AML-193 (cell line): ENCODE measurements around the gene DDC.
"Not testable (repeated sequence)": the region's sequence is repeated elsewhere in the genome, so short reads cannot be mapped to it uniquely, and the experiment has no call there.

Experiments used
- DNase-seq, 2 experiments: peaks; one replicate each; lab custom pipeline; 2025; lab: John Stamatoyannopoulos, UW

The DDC gene

DNA sequence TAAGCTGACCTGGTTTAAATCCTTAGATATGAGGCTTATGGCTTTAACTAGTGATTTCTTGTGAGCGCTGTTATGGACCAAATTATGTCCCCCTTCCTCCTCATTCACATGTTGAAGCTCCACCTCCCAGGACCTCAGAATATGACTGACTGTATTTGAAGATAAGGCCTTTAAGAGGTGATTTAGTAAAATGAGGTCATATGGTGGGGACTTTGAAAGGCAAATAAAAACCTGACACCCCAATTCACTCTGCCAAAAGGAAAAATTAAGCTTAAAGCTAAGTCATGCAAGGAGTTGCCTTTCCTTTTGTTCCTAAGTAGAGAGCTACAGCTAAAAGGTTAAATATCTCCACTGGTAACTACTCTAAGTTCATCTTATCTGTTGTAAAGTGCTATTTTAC lies 78.7 kb downstream of the DDC start:
- DNase-seq: no peak

DNA sequence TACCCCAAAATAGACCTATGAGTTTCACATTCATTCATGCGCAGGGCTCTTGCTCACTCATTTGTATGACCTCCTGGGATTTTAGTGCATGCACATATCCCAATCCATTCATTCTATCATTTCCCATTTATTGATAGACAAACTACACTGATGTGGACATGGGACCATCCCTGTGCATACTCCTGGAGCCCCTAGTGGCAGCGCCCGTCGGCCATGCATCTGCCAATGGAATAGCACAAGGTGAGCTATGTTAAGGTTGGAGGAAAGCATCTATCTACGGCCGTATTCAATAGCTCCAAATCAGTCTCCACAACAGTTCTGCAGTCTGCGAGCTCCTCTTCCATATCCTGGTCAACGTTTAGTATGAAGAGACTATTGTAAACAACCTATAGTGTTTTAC lies 83.3 kb downstream of the DDC start:
- no peak for DNase-seq

DNA sequence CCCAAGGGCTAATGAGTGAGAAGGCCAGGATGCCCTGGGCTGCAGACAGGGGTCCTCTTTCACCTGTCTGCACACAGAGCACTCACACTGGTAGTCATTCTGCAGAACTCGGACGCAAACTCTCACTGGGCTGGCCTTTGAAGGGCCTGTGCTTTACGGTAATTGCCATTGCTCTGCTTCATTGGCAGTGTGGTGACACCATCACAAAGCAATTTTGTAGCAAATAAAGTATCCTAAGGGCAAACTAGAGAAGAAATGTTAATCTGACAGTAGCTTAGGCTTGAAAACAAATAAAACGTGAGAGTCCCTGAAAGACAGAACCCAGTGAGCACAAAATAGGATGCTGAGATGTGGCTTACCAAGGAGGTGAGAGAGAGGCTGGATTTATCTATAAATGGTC lies 84.4 kb downstream of the DDC start:
- no peak for DNase-seq

DNA sequence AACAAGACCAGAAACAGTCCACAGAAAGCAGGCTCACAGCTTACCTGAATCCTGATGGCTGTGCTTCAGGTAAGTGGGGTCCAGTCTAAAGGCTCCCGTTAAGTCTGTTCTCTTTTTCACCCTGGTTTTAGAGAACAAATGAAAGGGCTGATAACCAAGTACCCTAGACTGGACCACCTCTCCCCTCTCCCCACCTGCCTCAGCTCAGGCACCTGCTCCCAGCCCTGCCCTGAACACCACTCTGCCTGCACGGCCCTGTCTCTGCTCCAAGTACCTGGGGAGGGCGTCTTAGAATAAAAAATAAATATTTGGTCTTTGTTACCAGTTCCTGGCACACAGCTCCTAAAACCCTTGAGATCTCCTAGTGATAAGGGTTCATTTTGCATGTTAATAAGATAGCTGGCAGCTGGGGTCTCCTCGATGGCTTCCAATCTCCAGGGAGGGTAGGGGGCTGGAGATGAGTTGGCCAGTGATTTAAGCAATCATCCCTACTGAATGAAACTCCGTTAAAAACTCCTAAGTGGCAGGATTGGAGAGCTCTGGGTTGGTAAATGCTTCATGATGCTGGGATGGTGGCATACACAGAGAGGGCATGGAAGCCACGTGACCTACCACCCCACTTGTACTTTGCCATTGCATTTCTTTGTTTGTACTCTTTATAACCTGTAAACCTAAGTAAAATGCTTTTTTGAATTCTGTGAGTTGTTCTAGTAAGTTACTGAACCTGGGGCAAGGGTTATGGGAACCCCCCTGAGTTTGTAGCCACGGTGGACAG lies 85.3 kb downstream of the DDC start:
- no peak for DNase-seq

DNA sequence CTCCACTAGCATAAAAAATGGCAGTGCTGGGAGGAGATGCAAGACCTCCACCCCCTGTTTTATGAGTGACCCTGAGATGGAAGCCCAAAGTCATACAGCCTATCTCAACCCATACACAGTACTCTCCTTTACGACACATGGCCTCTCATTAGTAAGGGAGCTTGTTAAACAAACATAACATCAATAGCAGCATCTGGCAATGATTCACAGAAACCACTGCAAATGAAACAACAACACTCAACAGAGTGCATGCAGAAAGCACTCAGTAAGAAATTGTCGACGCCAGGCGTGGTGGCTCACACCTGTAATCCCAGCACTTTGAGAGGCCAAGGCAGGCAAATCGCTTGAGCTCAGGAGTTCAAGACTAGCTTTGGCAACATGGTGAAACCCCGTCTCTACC lies 87.6 kb downstream of the DDC start:
- DNase-seq: no peak

DNA sequence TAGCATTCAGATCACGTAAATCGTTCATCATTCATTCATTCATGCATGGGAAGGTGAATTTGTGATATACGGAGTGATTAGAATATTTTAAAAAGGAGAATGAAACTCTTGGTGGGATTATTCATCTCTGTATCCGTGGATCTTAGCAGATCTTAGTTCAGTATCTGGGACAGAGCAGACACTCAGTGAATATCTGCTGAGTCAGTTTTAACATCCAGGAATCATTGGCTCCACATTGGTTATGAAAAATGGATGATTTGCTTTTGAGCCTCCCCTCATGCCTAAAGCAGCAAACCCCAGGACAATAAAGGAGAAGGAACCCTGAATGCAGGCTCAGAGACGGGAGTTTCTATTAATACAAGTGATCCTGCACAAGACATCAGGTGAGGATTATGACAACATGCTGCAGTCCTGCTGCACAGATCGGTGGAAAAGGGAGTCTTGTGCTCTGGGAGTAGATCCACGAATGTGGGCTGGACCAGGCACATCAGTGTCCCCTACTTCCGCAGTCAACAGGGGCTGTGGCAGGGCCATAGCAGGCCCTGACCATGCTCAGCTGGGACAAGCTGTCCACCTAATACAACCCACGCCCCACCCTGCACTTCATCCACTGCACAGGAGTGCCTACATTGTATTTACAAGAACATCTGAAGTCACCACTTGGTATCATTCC lies 88.1 kb downstream of the DDC start:
- no peak for DNase-seq

DNA sequence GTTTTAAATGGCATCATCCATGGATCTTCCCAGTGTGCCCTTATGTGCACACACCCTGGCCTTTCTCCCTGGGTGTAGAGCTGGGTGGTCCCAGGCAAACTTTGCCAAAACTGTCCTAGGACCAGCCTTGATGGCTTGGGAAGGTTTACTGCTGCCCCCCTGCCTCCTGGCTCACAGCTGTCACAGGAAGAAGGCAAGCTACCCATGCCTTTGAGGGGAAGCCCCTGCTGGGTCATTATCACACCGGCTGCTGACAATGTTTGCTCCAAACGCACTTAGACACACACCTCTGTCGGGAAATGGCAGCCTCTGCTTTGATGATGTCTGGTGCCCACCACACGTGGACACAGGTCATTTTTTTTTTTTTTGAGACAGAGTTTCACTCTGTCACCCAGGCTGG lies 89.9 kb downstream of the DDC start:
- DNase-seq: no peak

DNA sequence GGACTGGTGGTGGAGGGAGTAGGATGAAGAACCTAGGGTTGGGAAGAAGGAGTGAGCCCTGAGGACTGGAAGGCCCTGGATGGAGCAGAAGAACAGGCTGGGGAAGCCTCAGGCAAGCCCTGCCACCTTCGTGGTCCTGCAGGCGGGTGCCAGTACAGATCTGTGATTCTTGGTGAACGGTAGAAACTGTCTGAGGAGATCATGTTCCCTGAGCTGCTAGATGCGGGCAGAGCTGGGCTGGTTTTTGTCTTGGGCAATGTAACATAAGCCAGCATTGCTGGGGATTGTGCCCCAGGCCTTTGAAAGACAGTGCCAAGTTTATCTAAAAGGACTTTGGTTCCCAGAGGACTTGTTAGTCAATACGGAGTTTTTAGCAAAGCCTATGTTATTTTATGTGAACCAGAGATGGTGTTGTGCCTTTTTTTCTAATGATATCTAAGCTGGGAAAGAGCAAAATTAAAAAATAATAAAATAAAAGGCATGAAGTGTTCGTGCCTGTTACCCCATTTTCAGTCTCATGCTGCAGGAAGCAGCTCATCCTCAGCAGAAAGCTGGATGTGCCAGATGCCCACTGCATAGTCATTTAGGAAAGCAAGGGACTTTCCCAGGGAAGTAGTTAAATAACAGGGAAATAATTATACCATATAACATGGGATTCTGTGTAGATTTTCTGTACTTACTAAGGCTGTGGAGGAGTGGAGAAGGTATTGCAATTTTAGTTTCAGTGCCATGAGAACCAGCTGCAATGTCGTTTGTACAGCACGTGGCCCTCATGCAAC lies 90.6 kb downstream of the DDC start:
- DNase-seq: no peak

DNA sequence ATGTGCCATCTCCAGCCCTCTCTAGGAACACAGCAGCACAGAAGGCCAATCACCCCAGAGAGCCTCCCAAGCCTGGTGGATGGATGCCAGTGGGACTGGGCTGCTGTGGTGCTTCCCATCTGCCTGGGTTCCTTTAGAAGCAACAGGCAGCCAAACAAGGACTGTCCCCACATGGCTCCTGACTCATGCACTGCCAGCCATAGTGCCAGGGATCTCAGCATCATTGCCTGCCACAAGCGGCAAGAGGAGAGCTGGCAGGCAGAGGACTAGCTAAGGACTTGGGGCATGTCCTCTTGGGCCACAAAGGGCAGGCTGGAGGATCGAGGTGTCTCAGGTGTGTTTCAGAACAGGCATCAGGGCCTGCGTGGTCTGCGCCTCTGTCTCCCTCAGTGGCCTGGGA lies 91.7 kb downstream of the DDC start:
- no peak for DNase-seq

DNA sequence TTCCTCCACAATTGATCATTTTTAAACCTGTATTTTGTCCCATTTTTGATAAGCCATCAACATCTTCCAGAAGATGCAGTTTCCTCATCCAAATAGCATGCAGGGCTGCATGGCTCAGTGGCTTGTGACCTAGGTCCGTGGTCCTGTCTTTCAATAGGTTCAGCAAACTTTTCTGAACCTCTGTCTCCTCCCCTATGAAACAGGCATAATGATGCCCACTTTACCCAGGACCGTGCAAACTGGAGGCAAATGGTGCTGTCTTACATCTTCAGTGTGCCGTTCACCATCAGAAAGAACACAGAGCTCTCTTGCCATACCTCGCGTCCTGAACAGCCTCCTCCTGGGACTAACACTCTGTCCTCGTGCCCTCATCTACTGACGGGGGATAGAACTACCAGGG lies 92.8 kb downstream of the DDC start:
- DNase-seq: no peak

DNA sequence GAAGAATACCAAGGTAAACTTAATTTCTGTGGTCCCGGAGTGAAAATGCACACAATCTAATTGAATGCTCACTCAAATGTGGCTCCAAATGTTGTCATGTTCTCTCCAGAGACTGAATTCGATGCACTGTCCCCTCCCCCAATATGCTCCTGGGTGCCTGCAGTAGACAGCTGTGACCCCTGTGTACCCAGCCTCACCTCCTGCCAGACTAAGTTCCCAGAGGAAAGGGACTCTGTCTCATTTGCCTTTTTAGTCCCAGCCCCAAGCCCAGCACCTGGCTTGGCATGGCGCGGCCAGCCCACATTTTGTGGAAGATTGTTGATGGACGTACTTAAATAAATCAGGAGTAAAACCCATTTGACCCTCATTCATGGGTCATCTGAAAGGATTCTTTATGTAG lies 93.2 kb downstream of the DDC start:
- no peak for DNase-seq

DNA sequence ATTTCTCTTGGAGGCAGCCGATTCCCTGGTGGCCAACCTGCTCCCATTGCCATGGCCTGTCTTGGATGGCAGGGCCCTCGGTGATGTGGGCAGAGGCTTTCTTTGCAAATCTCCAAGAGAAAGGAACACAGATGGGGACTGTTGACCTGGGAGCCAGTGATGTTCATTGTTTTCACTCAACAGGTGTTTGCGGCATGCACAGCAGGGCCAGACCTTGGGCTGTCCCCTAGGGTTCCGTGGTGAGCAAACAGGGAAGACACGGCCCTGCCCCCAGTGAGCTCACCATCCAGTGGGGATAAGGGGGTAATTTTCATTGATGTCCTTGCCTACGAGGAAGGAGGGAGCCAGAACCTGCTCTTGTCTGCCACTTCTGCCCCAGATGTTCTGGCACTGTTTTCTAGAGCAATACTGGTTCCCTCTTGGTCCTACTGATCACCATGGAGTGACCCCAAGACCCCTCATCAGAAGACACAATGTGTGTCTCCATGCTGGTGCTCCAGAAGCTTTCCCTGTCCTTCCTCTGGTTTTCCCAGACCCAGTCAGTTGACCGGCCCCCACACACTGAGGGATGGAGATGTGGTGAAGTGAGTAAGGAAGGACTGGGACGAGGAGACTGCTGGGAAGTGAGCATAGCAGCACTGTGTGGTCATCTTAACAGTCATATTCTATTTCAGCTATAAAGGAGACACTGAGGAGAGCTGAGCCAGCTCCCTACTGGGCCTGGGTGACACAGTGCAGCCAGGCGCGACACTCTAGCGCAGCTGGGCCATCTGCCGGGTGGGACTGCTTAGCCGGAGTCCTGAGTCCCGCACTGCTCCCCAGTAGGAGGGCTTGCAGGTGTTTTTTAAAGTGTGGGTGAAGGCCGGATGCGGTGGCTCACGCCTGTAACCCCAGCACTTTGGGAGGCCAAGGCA lies 94.7 kb downstream of the DDC start:
- no peak for DNase-seq

DNA sequence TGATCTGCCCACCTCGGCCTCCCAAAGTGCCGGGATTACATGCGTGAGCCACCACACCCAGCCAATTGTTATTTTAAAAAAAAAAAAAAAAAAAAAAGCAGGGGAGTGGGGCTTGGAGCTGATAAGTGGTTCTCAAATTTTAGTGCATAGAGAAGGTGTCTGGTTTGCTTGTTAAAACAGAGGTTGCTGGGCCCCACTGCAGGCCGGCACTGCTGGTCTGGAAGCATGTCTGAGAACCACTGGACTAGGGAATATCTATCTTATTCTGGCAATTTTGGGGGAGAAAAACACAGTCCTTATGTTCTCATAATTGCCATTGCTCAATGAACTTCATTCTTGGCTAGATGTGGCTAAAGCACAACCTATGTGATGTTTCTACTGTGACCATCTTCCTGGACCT lies 96.0 kb downstream of the DDC start:
- no peak for DNase-seq

DNA sequence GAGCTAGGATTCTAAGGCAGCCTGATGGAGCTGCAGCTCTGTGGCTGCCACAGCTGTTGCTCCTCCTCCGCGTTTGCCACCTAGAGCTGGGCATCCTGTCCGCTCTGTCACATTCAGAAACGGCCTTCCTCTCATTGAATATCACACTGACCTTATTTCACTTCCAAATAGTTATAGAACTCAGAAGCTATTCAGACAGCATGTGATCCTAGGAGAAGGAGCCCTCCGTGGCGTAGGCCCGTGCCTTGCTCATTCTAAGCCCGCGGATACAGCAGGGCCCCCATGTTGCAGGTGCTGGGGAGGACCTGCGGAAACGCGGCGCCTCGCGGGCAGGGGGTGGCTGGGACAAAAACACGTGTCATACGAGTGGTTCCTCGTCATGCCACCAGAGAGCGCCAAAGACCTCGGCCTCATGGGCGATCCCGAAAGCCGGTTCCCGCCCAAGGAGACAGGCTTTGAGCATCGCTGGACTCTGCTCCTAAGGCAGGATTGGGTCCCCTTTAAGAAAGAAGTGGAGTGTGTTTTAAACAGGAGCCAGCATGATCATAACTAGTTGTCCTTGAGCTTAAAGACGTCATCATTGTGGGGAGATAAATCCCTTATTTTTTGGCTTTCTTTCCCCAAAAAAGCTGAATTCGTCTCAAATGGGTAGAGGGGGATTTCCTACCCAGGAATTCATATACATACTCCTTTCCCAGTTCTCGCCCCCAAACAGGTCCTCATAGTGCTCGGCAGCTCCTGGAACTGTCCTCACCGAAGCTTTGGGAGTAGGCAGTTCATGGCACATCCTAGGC lies 97.2 kb downstream of the DDC start:
- peak; percentile 54 to 56 for DNase-seq

DNA sequence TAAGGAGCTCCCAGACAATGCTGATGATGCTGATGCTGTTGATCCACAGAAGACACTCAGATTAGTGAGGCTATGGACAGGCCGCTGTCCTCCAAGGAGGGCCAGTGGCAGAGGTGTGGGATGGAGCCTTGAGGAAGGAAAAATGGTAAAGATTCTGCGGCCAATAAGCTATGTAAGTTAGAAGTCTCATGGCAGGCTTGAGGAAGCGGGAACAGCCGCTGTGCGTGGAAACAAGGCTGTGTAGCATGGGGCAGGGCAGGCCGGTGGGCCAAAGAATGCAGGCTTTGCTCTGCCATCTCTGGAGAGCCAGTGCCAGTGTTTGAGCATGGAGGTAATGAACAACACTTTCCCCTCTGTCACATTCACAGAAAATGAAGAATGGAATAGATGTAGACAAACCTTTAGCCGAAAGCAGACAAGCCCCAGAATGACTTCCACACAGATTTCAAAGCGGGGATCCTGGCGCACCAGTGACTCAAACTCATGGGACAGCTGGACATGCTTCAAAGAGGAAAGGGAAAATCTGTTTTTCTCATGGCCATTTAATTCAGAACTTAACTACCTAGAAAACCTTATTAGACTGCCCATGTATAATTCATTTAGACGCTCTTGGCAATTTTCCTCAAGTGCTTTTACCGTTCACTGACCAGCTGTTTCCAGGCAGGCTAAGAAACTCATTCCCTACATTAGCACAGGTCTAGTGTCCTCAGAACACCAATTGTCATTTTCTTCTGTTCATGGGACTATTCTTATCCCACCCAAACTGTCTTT lies 98.2 kb downstream of the DDC start:
- no peak for DNase-seq

DNA sequence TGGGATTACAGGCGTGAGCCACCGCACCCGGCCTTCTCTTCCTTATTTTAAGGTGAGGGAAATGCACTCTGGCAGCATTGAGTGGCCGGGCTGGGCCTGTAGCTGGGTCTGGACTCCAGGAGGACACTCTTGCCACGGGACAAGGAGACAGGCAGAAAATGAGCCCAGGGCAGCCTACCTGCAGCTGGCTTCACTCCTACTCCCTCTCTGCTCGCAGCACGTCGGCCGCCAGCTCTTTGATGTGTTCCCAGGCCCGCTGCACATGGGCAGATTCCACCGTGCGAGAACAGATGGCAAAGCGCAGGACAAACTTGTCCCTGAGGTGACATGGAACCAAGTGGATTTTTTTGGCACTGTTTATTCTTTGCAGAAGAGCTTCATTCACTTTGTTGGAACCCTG lies 102.2 kb downstream of the DDC start:
- no peak for DNase-seq

DNA sequence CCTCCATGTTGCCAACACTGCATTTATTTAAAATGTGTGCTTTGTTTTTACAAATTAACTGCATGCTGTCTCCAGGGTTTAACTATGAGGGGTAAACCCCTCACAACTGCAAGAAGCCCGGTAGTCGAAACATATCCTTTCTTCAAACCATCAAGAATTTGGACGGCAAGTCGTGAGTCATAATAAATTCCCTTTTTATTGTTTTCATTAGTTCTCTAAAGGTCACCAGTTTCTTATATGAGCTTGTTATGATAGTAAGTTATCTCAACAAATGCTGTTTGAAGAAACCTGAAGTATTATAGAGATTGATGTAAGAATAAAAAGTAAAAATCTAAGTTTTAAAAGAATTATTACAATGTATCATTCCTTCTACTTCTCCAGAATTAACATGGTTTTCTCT lies 102.8 kb downstream of the DDC start:
- DNase-seq: no peak

DNA sequence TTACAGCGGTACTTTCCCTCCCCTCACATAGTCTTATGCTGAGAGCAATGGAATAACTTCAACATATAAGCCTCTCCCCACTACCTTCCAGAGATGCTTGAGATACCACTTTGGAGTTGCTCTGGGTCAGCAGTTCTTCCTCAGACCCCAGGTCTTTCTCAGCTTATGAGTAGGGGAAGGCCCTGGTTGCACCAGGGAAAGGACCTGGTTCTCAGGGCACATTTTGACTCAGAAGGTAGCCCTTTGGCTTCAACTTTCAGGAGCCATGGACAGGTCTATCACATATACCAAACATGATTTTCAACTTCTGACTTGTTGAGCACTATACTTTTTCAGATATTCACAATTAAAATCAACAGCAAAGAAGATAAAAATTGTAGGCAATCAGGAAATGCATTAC lies 103.5 kb downstream of the DDC start:
- no peak for DNase-seq

DNA sequence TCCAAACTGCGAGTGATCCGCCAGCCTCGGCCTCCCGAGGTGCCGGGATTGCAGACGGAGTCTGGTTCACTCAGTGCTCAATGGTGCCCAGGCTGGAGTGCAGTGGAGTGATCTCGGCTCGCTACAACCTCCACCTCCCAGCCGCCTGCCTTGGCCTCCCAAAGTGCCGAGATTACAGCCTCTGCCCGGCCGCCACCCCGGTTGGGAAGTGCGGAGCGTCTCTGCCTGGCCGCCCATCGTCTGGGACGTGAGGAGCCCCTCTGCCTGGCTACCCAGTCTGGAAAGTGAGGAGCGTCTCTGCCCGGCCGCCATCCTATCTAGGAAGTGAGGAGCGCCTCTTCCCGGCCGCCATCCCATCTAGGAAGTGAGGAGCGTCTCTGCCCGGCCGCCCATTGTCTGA lies 106.0 kb downstream of the DDC start:
- DNase-seq: not testable (repeated sequence)

DNA sequence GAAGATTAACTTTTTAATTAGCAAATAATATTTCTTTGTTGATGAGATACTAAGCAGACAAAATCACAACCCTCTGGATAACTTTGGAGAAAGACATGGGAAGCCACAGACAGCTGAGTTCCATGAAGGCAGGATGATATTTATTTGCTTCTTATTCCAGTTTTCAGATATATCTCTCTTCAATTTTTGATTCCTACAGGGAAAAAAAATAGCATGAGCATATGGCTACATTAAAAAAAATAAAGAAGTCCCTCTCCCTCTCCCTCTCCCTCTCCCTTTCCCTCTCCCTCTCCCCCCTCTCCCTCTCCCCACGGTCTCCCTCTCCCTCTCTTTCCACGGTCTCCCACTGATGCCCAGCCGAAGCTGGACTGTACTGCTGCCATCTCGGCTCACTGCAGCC lies 106.6 kb downstream of the DDC start:
- not testable (repeated sequence) for DNase-seq
